ENCODE measurements around the gene GRSF1. TPM values are rescaled to one million over a fixed set of nuclear protein-coding genes. Genes with fewer than 3 reads are reported as not detected.

Gene GRSF1
- total RNA-seq, 2 donors from 2014 or later, result 56.6 to 58.3 TPM

DNA sequence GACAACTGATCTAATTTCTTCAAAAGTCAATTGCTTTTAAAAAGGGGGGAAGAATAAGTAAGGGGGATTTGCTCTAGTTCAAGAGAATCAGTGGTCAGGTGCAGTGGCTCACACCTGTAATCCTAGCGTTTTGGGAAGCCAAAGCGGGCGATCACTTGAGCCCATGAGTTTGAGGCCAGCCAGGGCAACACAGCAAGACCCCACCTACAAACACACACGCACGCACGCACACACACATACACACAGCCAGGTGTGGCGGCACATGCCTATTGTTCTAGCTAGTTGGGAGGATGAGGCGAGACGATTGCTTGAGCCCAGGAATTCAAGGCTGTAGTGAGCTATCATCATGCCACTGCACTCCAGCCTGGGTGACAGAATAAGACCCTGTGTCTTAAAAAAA lies 9.6 kb downstream of the GRSF1 start:
- no peaks in the 10 kb centered on the region for H3K4me1 ChIP-seq (replicated peaks)
- no peaks in the 10 kb centered on the region for H3K9me3 ChIP-seq
- 89% methylated on average over 9 of the region's 9 CpGs for WGBS
- H3K36me3 ChIP-seq, result peaks cover 5 to 13% of the 10 kb centered on the region in 2 donors
- H3K27me3 ChIP-seq (replicated peaks; ENCODE audit: insufficient read depth), result no peaks in the 10 kb centered on the region
- TF ChIP-seq POLR2AphosphoS5 (IDR thresholded peaks at IDR 0.05), result no peak
- TF ChIP-seq POLR2A (IDR thresholded peaks at IDR 0.05), result no peak
- TF ChIP-seq, protein P1, sequence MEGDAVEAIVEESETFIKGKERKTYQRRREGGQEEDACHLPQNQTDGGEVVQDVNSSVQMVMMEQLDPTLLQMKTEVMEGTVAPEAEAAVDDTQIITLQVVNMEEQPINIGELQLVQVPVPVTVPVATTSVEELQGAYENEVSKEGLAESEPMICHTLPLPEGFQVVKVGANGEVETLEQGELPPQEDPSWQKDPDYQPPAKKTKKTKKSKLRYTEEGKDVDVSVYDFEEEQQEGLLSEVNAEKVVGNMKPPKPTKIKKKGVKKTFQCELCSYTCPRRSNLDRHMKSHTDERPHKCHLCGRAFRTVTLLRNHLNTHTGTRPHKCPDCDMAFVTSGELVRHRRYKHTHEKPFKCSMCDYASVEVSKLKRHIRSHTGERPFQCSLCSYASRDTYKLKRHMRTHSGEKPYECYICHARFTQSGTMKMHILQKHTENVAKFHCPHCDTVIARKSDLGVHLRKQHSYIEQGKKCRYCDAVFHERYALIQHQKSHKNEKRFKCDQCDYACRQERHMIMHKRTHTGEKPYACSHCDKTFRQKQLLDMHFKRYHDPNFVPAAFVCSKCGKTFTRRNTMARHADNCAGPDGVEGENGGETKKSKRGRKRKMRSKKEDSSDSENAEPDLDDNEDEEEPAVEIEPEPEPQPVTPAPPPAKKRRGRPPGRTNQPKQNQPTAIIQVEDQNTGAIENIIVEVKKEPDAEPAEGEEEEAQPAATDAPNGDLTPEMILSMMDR (IDR thresholded peaks at IDR 0.05), result no peak
- intact Hi-C loops (cut with DNase I), result loop anchor here (10.0 kb wide), 1 partner anchor 145 kb away; the partner anchor contains the start of gene UTP3
- H3K4me3 ChIP-seq, result no peak overlapping the region
- no peak overlapping the region for H3K27ac ChIP-seq
- DNase-seq (ENCODE audit: low spot score), result no peak

DNA sequence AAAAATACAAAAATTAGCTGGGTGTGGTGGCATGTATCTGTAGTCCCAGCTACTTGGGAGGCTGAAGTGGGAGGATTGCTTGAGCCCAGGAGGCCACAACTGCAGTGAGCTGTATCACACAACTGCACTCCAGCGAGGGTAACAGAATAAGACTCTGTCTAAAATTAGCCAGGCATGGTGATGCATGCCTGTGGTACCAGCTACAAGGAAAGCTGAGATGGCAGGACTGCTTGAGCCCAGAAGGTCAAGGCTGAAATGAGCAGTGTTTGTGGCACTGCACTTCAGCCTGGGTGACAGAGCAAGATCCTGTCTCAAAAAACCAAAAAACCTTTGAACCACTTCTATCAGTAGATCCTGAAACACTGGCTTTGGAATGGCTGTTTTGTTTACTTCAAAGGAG lies 10.2 kb downstream of the GRSF1 start:
- intact Hi-C loops (cut with DNase I), result no loop called here
- H3K27me3 ChIP-seq (replicated peaks; ENCODE audit: insufficient read depth), result no peaks in the 10 kb centered on the region
- no peaks in the 10 kb centered on the region for H3K9me3 ChIP-seq
- peaks cover 5 to 13% of the 10 kb centered on the region in 2 donors for H3K36me3 ChIP-seq
- no peak overlapping the region for H3K4me3 ChIP-seq
- WGBS, result 94% methylated on average over 1 of the region's 1 CpG
- H3K27ac ChIP-seq, result no peak overlapping the region
- no peaks in the 10 kb centered on the region for H3K4me1 ChIP-seq (replicated peaks)
- DNase-seq (ENCODE audit: low spot score), result no peak
- TF ChIP-seq, protein P1 (IDR thresholded peaks at IDR 0.05), result no peak
- TF ChIP-seq POLR2A (IDR thresholded peaks at IDR 0.05) (no peak), POLR2AphosphoS5 (IDR thresholded peaks at IDR 0.05) (no peak)

DNA sequence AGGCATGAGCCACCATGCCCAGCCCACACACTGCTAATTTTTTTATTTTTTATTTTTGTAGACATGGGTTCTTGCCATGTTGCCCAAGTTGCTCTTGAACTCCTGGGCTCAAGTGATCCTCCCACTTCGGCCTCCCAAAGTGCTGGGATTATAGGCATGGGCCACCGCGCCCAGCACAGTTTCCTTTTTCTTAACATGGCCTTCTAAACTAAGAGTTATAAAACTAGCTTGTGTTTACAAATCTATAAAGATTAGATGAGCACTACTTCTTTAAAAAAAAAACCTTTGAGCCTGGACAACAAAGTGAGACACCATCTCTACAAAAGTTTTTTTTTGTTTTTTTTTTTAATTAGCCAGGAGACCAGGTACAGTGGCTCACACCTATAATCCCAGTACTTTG lies 10.7 kb downstream of the GRSF1 start:
- Histone ChIP-seq H3K27ac (no peak overlapping the region), H3K36me3 (peaks cover 5 to 13% of the 10 kb centered on the region in 2 donors), H3K4me3 (no peak overlapping the region), H3K27me3 (replicated peaks; ENCODE audit: insufficient read depth) (no peaks in the 10 kb centered on the region), H3K4me1 (replicated peaks) (no peaks in the 10 kb centered on the region), H3K9me3 (no peaks in the 10 kb centered on the region)
- no peak for DNase-seq (ENCODE audit: low spot score)
- TF ChIP-seq, protein P1 (IDR thresholded peaks at IDR 0.05), result no peak
- TF ChIP-seq POLR2AphosphoS5 (IDR thresholded peaks at IDR 0.05), result no peak
- TF ChIP-seq POLR2A (IDR thresholded peaks at IDR 0.05), result no peak
- intact Hi-C loops (cut with DNase I), result no loop called here
- WGBS, result 98% methylated on average over 3 of the region's 3 CpGs

DNA sequence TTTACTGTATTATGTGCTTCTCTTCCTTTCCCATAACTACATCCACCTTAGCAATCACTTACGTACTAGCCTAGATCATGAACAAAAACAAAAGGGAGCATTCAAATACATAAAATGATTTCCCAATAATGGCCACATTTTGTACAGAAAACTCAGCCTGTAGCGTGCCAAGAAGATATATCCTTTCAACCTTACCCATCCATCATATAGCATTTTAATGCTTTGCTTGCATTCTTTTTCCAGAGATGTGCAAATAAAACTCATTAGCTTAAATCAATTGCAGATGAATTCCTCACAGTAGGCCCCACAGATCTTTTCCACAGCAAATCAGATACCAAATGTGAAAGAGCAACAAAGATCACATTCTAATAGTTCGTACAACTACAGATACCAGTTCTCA lies 20.8 kb downstream of the GRSF1 start:
- Histone ChIP-seq H3K4me1 (replicated peaks) (no peaks in the 10 kb centered on the region), H3K9me3 (no peaks in the 10 kb centered on the region), H3K27ac (no peak overlapping the region), H3K36me3 (no peaks in the 10 kb centered on the region), H3K27me3 (replicated peaks; ENCODE audit: insufficient read depth) (no peaks in the 10 kb centered on the region), H3K4me3 (no peak overlapping the region)
- intact Hi-C loops (cut with DNase I), result no loop called here
- TF ChIP-seq POLR2AphosphoS5 (IDR thresholded peaks at IDR 0.05) (no peak), POLR2A (IDR thresholded peaks at IDR 0.05) (no peak)
- TF ChIP-seq, protein P1 (IDR thresholded peaks at IDR 0.05), result no peak
- WGBS, result 93% methylated on average over 3 of the region's 3 CpGs
- DNase-seq (ENCODE audit: low spot score), result no peak

DNA sequence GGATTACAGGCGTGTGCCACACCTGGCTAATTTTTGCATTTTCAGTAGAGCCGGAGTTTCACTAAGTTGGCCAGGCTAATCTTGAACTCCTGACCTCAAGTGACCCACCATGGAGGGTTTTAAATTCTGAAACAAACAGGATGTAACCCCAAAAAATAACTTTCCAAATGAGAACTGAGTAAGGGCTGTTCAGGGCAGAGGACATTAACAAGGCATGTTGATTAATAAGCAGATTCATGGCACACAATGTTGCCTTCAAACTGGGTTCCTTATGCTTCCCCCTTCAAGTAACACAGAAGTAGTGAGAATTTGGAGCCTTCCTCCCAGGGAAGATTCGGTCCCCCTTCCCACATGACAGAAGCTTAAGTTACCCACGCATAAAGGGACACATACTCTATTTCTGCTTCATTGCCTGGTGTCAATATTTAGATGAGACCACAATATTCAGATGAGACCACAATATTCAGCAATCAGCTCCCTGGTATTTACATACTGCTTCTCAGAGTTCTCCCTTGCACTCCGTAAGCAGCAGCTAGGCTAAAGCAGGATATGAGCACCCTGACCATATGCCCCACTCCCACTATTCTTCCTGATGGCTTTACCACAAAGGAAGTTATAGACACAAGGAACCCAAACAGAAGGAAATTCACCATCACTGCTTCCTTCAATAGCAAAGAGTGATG lies 21.4 kb downstream of the GRSF1 start:
- 92% methylated on average over 5 of the region's 5 CpGs for WGBS
- TF ChIP-seq, protein P1 (IDR thresholded peaks at IDR 0.05), result no peak
- TF ChIP-seq POLR2A (IDR thresholded peaks at IDR 0.05) (no peak), POLR2AphosphoS5 (IDR thresholded peaks at IDR 0.05) (no peak)

More for the DNA sequence above, 21.4 kb downstream of the GRSF1 start:
- Histone ChIP-seq H3K4me1 (replicated peaks) (no peaks in the 10 kb centered on the region), H3K9me3 (no peaks in the 10 kb centered on the region), H3K36me3 (no peaks in the 10 kb centered on the region), H3K27me3 (replicated peaks; ENCODE audit: insufficient read depth) (no peaks in the 10 kb centered on the region), H3K27ac (no peak overlapping the region), H3K4me3 (no peak overlapping the region)
- no peak for DNase-seq (ENCODE audit: low spot score)
- intact Hi-C loops (cut with DNase I), result no loop called here

All from prostate gland (tissue), 2 donors.